GM18870 (cell line): ENCODE results near the gene C1orf53.
"Not testable (repeated sequence)": the region's sequence is repeated elsewhere in the genome, so short reads cannot be mapped to it uniquely, and the experiment has no call there.

ENCODE experiments used
- ATAC-seq: cut with Tn5 transposase; IDR thresholded peaks from one replicate; pipeline ENCODE4 v1.9.1; 2021; ENCODE audit warnings: moderate library complexity; ENCODE audit not compliant: unreplicated experiment

The C1orf53 gene

DNA sequence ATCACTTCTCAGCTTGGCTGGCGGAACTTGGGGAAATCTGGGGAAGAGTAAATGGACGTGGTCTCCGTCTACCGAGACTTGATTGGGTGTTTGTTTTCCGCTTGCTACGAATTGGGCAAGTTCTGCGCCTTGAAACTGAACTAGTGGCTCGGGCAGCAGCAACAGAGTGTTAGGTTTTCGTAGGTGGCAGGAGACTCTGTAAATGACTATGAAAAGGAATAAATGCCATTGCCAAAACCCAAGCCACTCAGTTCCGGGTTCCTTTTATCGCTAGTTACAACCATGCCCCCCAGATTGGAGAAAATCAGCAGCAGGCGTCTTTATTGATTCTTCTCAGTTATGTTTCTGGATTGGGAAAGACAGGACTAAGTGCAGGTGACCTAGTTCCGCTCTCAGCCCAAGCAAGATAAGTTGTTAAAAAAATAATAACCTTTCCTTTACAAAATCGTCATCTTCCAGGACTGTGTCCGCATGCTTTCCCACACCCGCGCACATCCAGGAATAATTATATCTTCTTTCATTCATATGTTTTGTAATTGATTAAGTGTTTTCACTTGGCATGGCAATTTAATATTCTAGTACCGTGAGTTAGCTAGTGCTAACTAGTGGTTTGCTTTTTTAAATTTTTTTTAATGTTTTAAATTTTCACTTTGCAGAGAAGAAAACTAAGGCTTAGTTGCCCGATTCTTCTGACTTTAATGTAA is 18.1 kb downstream of the C1orf53 start:
- no peak for ATAC-seq

GRCh38 chr1:197921235-197922069 is 19.0 kb downstream of the C1orf53 start:
- ATAC-seq, result no peak

DNA sequence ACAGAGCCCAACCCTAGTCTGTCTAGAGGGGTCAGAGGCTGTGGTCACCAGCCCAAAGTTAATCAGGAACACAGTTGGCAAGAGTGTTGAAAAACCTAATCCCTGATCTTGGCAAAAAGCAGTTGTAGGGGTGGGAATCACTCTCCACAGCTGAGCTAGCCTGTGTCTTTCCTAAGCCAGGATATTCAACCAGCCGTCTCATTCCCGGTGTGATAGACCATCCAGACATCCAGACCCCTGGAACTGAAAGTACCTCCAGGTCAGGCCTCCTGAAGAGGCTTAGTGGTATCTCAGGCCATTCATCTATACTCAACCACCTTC is 19.6 kb downstream of the C1orf53 start:
- no peak for ATAC-seq

DNA sequence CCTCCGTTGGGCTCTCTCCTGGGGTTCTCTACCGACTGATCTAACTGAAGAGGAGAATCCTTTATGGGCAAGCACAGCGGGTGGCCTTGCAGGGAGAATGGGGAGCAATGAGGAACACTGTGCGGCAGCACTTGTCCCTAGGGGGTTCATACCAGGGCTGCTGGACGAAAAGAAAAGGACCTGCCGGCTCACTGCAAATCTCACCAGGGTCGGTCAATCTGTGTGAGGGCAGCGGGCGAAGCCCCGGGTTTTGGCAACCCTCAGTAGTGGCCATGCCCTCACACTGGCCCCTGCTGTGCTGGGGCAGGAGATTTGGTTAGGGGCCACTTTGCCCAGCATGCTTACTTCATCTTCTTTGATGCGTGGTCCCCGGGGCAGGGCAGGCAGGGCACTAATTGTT is 20.6 kb downstream of the C1orf53 start:
- no peak for ATAC-seq

DNA sequence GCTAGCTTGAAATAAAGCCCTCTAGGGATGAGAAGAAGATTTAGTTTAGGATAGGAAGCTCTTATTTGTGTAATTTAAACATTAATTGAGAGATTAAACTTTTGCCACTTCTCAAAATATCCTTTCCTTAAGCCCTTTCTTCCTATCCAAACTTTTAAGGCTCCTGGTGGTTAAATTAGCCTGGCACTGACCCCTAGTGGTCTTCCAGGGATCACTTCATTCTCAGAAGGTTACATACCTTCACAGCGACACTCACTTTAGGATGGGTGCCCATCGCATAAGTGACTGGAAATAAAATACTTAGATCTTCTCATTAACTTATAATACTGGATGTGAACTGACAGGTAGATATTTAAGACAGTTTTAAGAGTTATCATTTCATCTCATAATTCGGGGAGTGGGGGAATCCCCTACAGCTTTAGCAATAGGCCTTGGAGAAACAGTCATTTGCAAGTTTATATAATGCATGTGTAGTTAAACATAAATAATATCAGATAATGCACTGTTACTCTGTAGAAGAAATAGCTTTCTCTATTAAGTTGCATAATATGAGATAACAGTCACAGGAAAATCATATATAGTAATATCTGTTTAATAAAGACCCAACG is 22.2 kb downstream of the C1orf53 start:
- peak; percentile 77 for ATAC-seq

- no peak for ATAC-seq
Observed at GRCh38 chr1:197927908-197928665, 25.7 kb downstream of the C1orf53 start.

DNA sequence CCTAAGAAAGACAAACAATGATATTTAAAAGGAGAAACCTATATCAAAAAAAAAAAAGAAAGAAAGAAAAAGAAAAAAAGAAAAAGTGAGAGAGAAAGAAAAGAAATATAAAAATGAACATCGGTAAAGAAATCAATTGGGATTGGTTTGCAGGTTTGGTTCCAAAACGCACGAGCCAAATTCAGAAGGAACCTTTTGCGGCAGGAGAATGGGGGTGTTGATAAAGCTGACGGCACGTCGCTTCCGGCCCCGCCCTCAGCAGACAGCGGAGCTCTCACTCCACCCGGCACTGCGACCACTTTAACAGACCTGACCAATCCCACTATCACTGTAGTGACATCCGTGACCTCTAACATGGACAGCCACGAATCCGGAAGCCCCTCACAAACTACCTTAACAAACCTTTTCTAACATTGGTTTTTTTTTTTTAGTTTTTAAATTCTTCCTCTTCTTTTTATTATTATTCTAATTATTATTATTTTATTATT is 26.5 kb downstream of the C1orf53 start:
- no peak for ATAC-seq

DNA sequence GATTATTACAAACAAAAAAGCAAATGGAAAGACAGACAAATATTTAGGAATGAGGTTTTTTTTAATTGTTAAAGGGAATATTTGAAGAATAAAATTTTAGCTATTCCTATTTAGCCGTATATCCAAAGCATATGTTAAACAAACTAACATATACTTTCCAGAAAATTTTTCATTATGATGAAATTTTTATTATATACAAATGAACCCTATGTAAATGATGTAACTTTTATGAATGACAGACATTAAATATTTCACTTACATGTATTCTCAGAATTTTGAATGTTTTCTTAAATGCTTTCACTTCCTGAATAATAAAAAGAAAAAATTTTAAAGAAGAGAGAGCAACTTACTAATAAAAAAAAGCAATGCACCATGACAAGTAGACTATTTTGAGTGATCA is 30.6 kb downstream of the C1orf53 start:
- ATAC-seq, result no peak

DNA sequence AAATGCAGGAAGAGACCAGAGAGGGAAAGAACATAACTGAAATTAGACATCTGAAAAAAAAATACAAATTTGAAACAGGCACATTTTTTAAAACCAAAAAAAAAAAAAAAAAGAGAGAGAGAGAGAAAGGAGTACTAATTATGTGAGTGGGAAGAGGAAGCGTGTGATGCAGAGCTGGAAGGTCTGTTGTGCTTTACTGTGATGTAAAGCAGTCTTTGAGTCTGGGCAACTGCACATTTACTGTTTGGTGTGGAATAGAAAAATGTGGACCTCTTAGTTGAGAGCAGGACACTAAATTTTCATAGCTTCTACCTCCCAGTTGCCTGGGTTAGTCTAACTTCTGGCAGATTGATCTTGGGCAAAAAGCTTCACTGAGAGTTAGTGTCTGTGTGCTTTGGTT is 31.2 kb downstream of the C1orf53 start:
- no peak for ATAC-seq

GRCh38 chr1:197937381-197937780 is 35.0 kb downstream of the C1orf53 start:
- no peak for ATAC-seq

DNA sequence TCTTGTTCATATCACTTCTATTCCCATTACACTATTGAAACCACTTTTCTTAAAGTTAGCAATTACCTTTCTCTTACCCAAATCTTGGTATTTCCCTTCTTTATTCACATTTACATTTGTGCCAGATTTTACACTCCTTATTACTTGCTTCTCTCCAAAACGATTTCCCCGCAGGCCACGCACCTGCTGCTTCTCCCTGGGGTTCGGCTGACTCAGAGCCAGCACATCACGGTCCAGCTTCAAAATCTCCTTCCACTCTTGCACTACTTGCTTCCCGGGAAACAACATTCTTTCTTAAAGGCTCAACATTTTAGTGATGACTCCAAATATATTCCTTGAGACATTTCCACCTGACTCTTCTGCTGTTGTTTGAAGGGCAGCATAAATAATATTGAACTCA is 35.5 kb downstream of the C1orf53 start:
- ATAC-seq, result no peak

DNA sequence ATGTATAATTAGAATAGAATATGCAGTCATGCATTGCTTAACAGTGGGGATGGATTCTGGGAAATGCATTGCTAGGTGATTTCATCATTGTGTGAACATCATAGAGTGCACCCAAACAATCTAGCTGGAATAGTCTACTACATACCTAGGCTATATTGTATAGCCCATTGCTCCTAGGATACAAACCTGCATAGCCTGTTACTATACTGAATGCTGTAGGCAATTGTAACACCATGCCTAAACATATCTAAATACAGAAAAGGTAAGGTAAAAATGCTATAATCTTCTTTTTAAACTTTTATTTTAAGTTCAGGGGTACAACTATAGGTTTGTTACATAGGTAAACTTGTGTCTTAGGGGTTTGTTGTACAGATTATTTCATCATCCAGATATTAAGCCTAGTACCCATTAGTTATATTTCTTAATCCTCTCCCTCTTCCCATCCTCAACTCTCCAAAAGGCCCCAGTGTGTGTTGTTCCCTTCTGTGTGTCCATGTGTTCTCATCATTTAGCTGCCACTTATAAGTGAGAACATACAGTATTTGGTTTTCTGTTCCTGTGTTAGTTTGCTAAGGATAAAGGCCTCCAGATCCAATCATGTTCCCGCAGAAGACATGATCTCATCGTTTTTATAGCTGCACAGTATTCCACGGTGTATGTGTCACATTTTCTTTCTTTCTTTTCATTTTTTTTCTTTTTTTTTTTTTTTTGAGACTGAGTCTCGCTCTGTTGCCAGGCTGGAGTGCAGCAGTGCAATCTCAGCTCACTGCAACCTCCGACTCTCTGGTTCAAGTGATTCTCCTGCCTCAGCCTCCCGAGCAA is 36.9 kb downstream of the C1orf53 start:
- not testable (repeated sequence) for ATAC-seq

DNA sequence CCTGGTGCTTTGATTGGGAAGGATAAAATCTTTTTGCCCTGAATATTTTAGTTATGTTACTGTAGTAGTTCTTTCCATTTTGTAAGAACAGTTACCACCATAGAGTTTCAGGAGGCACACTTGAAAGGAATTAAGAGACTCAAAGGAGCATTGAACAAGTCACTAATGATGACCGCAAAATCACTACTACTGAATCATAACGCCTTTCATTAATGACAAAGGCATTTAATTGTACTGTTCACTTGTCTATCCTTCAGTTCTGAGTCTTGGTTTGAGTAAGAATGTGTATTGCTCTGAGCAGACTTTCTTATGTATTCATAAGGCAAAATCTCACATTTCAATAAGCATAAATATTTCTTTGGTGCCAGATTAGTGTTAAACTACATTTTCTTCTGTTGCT is 39.6 kb downstream of the C1orf53 start:
- no peak for ATAC-seq

GRCh38 chr1:197944485-197944884 is 42.1 kb downstream of the C1orf53 start:
- ATAC-seq, result no peak

- ATAC-seq, result no peak
Observed at GRCh38 chr1:197948926-197949899, 46.8 kb downstream of the C1orf53 start.

DNA sequence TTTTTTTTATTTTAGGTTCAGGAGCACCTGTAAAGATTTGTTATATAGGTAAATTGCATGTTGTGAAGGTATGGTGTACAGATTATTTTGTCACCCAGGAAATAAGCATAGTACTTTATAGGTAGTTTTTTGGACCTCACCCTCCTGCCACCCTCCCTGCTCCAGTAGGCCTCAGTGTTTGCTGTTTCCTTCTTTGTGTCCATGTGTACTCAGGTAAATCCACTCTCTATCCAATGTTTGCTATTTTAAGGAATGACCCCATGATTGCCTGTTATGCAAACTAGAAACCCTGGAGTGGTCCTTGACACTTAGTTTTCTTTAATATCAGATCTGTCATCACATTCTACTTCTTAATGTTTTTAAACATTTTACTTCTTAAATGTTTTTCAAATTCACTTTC is 48.7 kb downstream of the C1orf53 start:
- ATAC-seq, result no peak

DNA sequence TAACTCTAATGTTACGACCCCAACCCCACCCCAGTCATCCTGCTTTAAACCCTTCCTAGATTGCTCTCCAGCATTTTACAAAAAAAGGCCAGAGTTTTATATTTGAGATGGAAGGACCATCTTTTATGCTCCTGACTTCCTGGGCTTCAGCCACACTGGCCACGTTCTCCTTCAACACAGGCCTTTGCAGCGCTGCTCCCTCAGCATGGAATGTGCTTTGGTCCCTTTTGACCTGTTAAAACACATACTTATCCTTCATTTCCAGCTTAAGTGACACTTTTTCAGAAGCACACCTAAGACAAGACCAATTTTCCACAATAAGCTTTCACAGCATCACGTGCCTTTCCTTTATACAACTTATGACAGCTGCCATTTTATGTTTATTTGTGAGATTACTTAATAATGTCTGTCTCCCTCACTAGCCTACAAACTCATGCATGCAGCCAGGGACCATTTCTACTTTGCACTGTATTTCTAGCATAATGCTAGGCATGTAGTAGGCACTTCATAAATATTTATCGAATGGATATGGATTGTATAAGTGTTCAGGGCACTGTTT is 49.3 kb downstream of the C1orf53 start:
- ATAC-seq, result no peak

DNA sequence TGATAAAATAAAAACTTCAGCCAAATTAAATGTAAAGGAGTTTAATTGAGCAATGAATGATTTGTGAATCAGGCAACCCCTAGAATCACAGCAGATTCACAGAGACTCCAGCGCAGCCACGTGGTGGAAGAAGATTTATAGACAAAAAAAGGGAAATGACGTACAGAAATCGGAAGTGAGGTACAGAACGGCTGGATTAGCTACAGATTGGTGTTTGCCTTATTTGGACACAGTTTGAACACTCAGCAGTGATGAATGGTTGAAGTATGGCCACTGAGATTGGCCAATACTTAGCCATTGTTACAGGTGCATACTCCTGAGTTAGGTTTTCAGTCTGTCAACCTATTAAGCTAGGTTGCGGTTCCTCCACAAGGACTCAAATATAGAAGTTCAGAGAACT is 51.0 kb downstream of the C1orf53 start:
- not testable (repeated sequence) for ATAC-seq
